ENCODE results near the gene PAX2. TPM values are rescaled to one million over a fixed set of nuclear protein-coding genes. Genes with fewer than 3 reads are reported as not detected.

The PAX2 gene
- total RNA-seq, 1 donor from 2014 or later = not detected

DNA sequence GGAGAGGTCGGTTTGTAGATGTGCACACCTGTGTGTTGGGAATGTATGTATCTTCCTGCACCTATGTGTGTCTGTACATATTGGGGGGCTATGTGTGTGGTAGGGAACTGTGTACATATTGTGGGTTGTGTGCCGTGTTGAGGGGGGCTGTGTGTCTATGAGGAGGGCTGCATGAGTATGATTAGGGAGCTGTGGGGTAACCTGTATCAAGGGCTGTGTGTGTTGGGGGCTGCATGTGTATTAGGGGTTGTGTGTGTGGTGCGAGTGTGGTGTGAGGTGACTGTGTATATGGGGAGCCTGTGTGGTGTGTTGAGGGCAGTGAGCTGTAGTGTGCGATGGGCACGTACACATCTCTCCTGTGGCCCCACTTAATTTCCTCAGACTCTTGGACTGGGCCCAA lies 22.2 kb upstream of the PAX2 start:
- Histone ChIP-seq H3K27ac (no peak overlapping the region), H3K27me3 (peaks cover 99% of the 10 kb centered on the region), H3K36me3 (no peaks in the 10 kb centered on the region), H3K4me3 (no peak overlapping the region), H3K4me1 (no peaks in the 10 kb centered on the region), H3K9me3 (no peaks in the 10 kb centered on the region)
- DNase-seq = no peak
- ATAC-seq = no peak
- intact Hi-C loops (cut with DNase I) = no loop called here
- TF ChIP-seq, protein P1, sequence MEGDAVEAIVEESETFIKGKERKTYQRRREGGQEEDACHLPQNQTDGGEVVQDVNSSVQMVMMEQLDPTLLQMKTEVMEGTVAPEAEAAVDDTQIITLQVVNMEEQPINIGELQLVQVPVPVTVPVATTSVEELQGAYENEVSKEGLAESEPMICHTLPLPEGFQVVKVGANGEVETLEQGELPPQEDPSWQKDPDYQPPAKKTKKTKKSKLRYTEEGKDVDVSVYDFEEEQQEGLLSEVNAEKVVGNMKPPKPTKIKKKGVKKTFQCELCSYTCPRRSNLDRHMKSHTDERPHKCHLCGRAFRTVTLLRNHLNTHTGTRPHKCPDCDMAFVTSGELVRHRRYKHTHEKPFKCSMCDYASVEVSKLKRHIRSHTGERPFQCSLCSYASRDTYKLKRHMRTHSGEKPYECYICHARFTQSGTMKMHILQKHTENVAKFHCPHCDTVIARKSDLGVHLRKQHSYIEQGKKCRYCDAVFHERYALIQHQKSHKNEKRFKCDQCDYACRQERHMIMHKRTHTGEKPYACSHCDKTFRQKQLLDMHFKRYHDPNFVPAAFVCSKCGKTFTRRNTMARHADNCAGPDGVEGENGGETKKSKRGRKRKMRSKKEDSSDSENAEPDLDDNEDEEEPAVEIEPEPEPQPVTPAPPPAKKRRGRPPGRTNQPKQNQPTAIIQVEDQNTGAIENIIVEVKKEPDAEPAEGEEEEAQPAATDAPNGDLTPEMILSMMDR (IDR thresholded peaks at IDR 0.05) = no peak

DNA sequence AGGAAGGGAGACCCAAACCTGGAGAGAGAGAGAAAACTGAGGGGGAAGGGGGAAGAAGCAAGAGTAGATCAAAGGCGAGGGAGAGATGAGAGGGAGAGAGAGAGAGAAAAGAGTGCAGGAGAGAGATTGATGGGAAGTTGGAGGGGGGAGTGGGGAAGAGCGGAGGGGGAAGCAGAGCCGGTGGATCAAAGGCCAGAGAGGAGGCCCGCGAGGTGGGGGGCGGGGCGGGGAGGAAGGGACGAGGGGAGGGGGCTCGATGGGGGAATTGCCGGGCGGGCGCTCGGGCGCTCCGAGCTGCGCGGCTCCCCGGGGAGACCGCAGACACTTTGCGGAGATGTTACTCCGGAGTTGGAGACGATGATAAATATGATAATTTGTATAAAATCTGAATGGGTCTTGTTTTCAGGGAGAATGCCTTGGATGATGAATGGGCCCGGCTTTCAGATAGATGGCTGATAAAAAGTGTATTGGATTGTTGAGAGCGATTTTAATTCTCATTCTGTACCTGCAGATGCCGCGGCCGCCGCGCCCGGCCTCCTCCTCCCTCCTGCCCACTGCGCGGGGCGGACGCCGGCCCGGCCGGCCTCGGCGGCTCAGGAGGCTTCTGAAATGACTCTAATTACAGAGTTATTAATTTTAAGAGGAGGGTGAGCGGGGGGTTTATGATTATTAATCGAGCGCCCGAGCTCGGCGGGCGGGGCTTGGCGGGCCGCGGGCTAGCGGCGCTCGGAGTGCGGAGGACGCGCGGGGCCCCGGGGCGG lies 21.4 kb upstream of the PAX2 start:
- peaks cover 99% of the 10 kb centered on the region for H3K27me3 ChIP-seq
- no peak for DNase-seq

DNA sequence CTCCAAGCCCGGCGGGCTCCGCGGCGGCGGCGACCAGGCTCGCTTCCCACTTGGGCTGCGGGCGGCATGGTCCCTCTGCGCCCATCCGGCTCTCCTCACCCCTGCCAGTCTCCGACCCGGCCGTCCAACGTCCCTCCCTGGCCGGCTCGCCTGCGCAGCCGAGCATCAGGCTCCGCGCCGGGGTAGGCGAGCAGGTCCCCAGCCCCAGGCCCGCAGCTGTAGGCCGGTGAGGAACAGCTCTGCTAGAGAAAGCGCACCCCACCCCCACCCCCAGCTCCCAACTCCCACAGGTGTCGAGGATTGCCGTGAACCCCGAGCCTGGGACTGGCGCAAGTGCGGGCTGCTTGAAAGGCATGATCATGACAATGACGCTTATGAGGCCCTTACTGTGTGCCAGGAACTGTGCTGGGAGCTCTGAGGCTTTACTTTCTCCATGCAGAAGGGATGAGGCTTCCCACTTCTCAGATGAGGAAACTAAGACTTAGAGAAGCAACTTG lies 20.8 kb upstream of the PAX2 start:
- H3K27me3 ChIP-seq = peaks cover 99% of the 10 kb centered on the region
- DNase-seq (no peak), ATAC-seq (no peak)
- H3K9me3 ChIP-seq = no peaks in the 10 kb centered on the region
- TF ChIP-seq, protein P1 (IDR thresholded peaks at IDR 0.05) = no peak
- peaks cover 2% of the 10 kb centered on the region for H3K4me1 ChIP-seq
- intact Hi-C loops (cut with DNase I) = no loop called here
- H3K4me3 ChIP-seq = no peak overlapping the region
- no peaks in the 10 kb centered on the region for H3K36me3 ChIP-seq
- no peak overlapping the region for H3K27ac ChIP-seq

More for the DNA sequence above, 21.4 kb upstream of the PAX2 start:
- intact Hi-C loops (cut with DNase I) = no loop called here
- ATAC-seq = no peak
- no peaks in the 10 kb centered on the region for H3K9me3 ChIP-seq
- no peak overlapping the region for H3K27ac ChIP-seq
- TF ChIP-seq, protein P1 (IDR thresholded peaks at IDR 0.05) = no peak
- no peak overlapping the region for H3K4me3 ChIP-seq
- H3K4me1 ChIP-seq = no peaks in the 10 kb centered on the region
- no peaks in the 10 kb centered on the region for H3K36me3 ChIP-seq

DNA sequence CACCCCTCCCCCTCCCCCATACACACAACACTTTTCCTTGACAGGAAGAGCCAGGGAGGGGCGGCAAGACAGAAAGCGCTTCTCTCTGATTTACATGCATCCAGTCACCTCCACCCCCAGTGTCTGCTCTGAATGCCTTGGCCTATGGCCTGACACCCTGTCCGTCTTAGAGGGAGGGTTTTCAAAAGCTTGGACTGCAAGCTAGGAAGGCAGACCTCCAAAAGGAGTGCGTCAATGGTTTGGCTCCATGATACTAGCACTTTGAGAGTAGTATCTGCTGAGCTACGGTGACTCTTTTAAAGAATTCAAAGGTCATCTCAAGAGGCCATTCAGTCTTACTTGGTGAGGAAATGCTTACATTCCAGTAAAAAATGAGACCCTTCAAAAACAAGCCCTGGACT lies 20.3 kb upstream of the PAX2 start:
- DNase-seq (peak; percentile 3), ATAC-seq (no peak)
- H3K27ac ChIP-seq = no peak overlapping the region
- TF ChIP-seq, protein P1 (IDR thresholded peaks at IDR 0.05) = no peak
- H3K4me1 ChIP-seq = peaks cover 7% of the 10 kb centered on the region
- H3K4me3 ChIP-seq = no peak overlapping the region
- intact Hi-C loops (cut with DNase I) = no loop called here
- peaks cover 99% of the 10 kb centered on the region for H3K27me3 ChIP-seq
- no peaks in the 10 kb centered on the region for H3K36me3 ChIP-seq
- H3K9me3 ChIP-seq = no peaks in the 10 kb centered on the region

DNA sequence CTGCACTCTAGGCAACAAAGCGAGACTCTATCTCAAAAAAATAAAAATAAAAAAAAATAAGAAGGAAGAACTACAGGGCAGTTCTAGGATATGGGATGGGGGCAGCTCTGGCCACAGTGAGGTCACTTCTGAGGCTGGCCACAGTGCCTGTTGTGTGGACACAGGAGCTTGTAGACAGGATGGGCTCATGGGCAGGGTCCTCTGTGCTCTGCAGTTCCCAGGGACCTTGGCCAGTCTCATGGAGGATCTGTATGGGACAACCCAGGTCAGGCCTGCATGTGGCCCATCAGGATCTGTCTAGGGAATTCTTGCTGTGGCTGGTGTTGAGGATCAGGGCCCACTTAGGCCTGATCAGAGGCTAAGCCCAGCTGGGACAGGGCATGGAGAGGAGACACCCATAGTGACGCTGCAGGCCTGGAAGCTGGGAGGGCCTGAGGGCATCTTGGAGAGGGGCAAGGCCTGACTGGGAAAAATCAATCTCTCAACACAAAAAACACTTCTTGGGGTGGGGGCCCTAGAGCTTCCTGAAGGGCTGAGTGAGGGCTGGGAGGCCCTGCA lies 19.4 kb upstream of the PAX2 start:
- TF ChIP-seq, protein P1 (IDR thresholded peaks at IDR 0.05) = no peak
- Histone ChIP-seq H3K4me1 (peaks cover 16% of the 10 kb centered on the region), H3K9me3 (no peaks in the 10 kb centered on the region), H3K36me3 (no peaks in the 10 kb centered on the region), H3K27me3 (peaks cover 99% of the 10 kb centered on the region), H3K27ac (no peak overlapping the region), H3K4me3 (no peak overlapping the region)
- DNase-seq (peak; percentile 41), ATAC-seq (no peak)
- intact Hi-C loops (cut with DNase I) = no loop called here
